ENCODE measurements around the gene FOXL1. TPM values are rescaled to one million over a fixed set of nuclear protein-coding genes. Genes with fewer than 3 reads are reported as not detected.
"Not testable (repeated sequence)": the region's sequence is repeated elsewhere in the genome, so short reads cannot be mapped to it uniquely, and the experiment has no call there.

Gene FOXL1
- total RNA-seq, 3 donors from 2014 or later (not counting 1 experiment from before 2014, with no cell fraction given): 0.10 TPM; not detected in 2

DNA sequence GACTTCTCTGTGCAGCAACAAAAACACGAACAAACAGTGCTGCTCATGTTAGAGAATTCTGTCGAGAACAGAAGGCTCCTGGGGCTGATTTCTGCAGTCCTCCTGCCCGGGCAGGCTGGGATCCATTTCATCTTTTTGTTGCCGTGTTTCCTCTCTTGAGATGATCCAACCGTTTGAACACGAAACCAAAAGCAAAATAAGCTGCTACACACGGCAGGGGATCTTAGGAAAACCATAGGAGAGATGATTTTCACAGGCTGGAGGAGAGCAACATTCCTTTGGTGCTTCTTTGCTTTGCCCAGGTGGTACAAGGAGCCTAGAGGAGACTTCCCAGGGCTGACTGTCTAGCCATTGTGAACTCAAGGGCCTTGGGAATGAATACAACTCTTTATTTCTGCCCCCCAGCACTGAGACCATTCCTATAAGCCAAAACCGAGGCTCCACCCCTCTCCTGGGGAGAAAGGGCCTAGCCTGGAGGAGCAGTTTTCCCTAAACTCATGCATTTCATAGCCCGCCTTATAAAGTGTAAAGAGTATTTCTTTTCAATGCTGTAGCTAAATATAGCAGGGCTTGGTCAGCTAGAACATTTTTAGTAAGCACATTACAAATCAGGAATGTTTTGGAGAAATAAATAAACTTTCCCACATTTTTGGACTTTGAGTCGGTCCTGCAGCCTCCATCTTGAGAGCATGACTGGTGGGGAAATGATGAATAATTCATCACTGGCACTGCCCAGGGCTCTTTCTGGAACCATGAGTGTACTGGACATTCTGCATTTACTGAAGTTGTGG is 7.7 kb downstream of the FOXL1 start:
- peaks cover 5% of the 10 kb centered on the region for H3K27me3 ChIP-seq (ENCODE audit: control insufficient read depth, insufficient read depth, low read length)
- no peak overlapping the region for H3K4me3 Mint-ChIP-seq
- intact Hi-C loops (cut with micrococcal nuclease): no loop called here
- no peaks in the 10 kb centered on the region for H3K4me1 ChIP-seq (ENCODE audit: control insufficient read depth, insufficient read depth, low read length)
- no peak overlapping the region for H3K27ac ChIP-seq (ENCODE audit: low read length)
- H3K4me3 ChIP-seq (ENCODE audit: low read length): no peak overlapping the region
- H3K27me3 Mint-ChIP-seq (ENCODE audit: low read depth in 2 of 2): peaks cover 10 to 11% of the 10 kb centered on the region in 2 donors
- no peak overlapping the region for H3K27ac Mint-ChIP-seq
- H3K4me1 Mint-ChIP-seq: no peaks in the 10 kb centered on the region
- H3K36me3 Mint-ChIP-seq: no peaks in the 10 kb centered on the region
- H3K36me3 ChIP-seq (ENCODE audit: control insufficient read depth, insufficient read depth, low read length): no peaks in the 10 kb centered on the region
- WGBS (ENCODE audit: insufficient coverage): 86% methylated on average over 9 of the region's 10 CpGs
- TF ChIP-seq, protein P1, sequence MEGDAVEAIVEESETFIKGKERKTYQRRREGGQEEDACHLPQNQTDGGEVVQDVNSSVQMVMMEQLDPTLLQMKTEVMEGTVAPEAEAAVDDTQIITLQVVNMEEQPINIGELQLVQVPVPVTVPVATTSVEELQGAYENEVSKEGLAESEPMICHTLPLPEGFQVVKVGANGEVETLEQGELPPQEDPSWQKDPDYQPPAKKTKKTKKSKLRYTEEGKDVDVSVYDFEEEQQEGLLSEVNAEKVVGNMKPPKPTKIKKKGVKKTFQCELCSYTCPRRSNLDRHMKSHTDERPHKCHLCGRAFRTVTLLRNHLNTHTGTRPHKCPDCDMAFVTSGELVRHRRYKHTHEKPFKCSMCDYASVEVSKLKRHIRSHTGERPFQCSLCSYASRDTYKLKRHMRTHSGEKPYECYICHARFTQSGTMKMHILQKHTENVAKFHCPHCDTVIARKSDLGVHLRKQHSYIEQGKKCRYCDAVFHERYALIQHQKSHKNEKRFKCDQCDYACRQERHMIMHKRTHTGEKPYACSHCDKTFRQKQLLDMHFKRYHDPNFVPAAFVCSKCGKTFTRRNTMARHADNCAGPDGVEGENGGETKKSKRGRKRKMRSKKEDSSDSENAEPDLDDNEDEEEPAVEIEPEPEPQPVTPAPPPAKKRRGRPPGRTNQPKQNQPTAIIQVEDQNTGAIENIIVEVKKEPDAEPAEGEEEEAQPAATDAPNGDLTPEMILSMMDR (IDR thresholded peaks at IDR 0.05): no peak
- DNase-seq (no peak), ATAC-seq (no peak)
- no peaks in the 10 kb centered on the region for H3K9me3 ChIP-seq (ENCODE audit: control insufficient read depth, insufficient read depth, low read length)
- H3K9me3 Mint-ChIP-seq: no peaks in the 10 kb centered on the region

GRCh38 chr16:86587487-86587886 is 9.1 kb downstream of the FOXL1 start:
- Histone ChIP-seq H3K27ac (ENCODE audit: low read length) (no peak overlapping the region), H3K36me3 (ENCODE audit: control insufficient read depth, insufficient read depth, low read length) (no peaks in the 10 kb centered on the region), H3K27me3 (ENCODE audit: control insufficient read depth, insufficient read depth, low read length) (peaks cover 2% of the 10 kb centered on the region), H3K4me1 (ENCODE audit: control insufficient read depth, insufficient read depth, low read length) (no peaks in the 10 kb centered on the region), H3K9me3 (ENCODE audit: control insufficient read depth, insufficient read depth, low read length) (no peaks in the 10 kb centered on the region), H3K4me3 (ENCODE audit: low read length) (no peak overlapping the region)
- Mint-ChIP-seq H3K36me3 (no peaks in the 10 kb centered on the region), H3K9me3 (no peaks in the 10 kb centered on the region), H3K4me3 (no peak overlapping the region), H3K4me1 (no peaks in the 10 kb centered on the region), H3K27me3 (ENCODE audit: low read depth in 2 of 2) (peaks cover 0 to 6% of the 10 kb centered on the region in 2 donors), H3K27ac (no peak overlapping the region)
- DNase-seq (no peak), ATAC-seq (no peak)
- 90% methylated on average over 3 of the region's 3 CpGs for WGBS (ENCODE audit: insufficient coverage)
- TF ChIP-seq, protein P1 (IDR thresholded peaks at IDR 0.05): no peak
- intact Hi-C loops (cut with micrococcal nuclease): no loop called here

- H3K9me3 ChIP-seq (ENCODE audit: control insufficient read depth, insufficient read depth, low read length); H3K27me3 Mint-ChIP-seq (ENCODE audit: low read depth in 2 of 2); H3K4me3 Mint-ChIP-seq; DNase-seq; H3K4me1 Mint-ChIP-seq; H3K9me3 Mint-ChIP-seq; intact Hi-C loops (cut with micrococcal nuclease); H3K27ac ChIP-seq (ENCODE audit: low read length); H3K4me3 ChIP-seq (ENCODE audit: low read length); H3K27me3 ChIP-seq (ENCODE audit: control insufficient read depth, insufficient read depth, low read length); H3K36me3 ChIP-seq (ENCODE audit: control insufficient read depth, insufficient read depth, low read length); H3K4me1 ChIP-seq (ENCODE audit: control insufficient read depth, insufficient read depth, low read length); ATAC-seq; H3K36me3 Mint-ChIP-seq; H3K27ac Mint-ChIP-seq: not testable (repeated sequence)
- 83% methylated on average over 3 of the region's 3 CpGs for WGBS (ENCODE audit: insufficient coverage)
These were observed 9.6 kb downstream of the FOXL1 start for GRCh38 chr16:86587955-86588354.

DNA sequence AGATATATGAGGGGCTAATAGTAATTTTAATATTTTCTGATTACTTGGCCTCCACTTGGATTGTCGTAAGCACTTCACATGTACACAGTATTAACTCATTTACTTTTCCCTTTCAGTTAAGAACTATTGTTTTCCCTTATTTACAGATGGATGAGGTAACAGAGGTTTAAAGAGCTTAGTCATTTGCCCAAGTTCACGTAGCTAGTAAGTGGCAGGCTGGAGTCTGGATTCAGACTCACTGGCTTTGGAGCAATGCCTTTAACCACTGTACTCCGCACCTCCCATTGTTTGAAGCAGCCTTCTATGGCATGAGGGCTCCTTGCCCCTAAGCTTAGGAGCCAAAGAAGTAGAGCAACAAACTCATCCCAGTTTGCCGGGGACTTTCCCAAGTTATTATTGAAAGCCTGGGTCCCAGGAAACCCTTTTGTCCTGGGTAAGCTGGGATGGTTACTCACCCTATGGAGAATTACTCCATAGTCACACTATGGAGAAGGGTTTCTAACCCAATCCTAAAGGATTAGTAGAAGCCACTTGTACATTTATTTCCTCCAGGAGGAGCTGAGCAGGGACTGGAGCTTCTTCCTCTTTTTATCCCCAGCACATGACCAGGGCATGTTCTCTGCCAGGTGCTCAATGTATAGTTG is 12.3 kb downstream of the FOXL1 start:
- Mint-ChIP-seq H3K4me1 (no peaks in the 10 kb centered on the region), H3K4me3 (no peak overlapping the region), H3K9me3 (no peaks in the 10 kb centered on the region), H3K27ac (no peak overlapping the region), H3K36me3 (no peaks in the 10 kb centered on the region), H3K27me3 (ENCODE audit: low read depth in 2 of 2) (peaks cover 10 to 18% of the 10 kb centered on the region in 2 donors)
- DNase-seq (no peak), ATAC-seq (no peak)
- Histone ChIP-seq H3K9me3 (ENCODE audit: control insufficient read depth, insufficient read depth, low read length) (no peaks in the 10 kb centered on the region), H3K27me3 (ENCODE audit: control insufficient read depth, insufficient read depth, low read length) (peaks cover 6% of the 10 kb centered on the region), H3K4me3 (ENCODE audit: low read length) (no peak overlapping the region), H3K4me1 (ENCODE audit: control insufficient read depth, insufficient read depth, low read length) (no peaks in the 10 kb centered on the region), H3K36me3 (ENCODE audit: control insufficient read depth, insufficient read depth, low read length) (no peaks in the 10 kb centered on the region), H3K27ac (ENCODE audit: low read length) (no peak overlapping the region)
- TF ChIP-seq, protein P1 (IDR thresholded peaks at IDR 0.05): no peak
- WGBS (ENCODE audit: insufficient coverage): 88% methylated on average over 3 of the region's 4 CpGs
- intact Hi-C loops (cut with micrococcal nuclease): no loop called here
